SK-N-SH (cell line): ENCODE data around the gene PTPRG. TPM values are rescaled to one million over a fixed set of nuclear protein-coding genes. Genes with fewer than 3 reads are reported as not detected.

Experiments
- CTCF ChIA-PET: fragments of 300-600, 350-600 bp; formaldehyde crosslinking; extraction: SDS; loops from one replicate; lab custom pipeline; 2021; lab: Yijun Ruan, JAX
- POLR2A ChIA-PET: fragments of 350-600 bp; sonication (Branson Sonifier 250); formaldehyde crosslinking; extraction: SDS; loops from one replicate; lab custom pipeline; 2020; ENCODE audit warnings: antibody characterized with exemption, inconsistent platforms; lab: Yijun Ruan, JAX
- DNase-seq: peaks from one replicate; pipeline ENCODE4 v3.0.0; 2012
- H2AFZ ChIP-seq: fragments of 200-600 bp; sonication (generic); 2 replicates; pipeline ENCODE4 v1.8.1; 2016; ENCODE audit warnings: antibody characterized with exemption, mild to moderate bottlenecking, low read depth
- H3F3A ChIP-seq: fragments of 200-600 bp; sonication (generic); replicated peaks from 2 replicates; pipeline ENCODE3; 2016; ENCODE audit warnings: antibody characterized with exemption, mild to moderate bottlenecking; ENCODE audit not compliant: insufficient read depth
- H3K27ac ChIP-seq, 2 experiments: fragments of 200-500 bp in 1 of 2; fragments of 200-600 bp in 1 of 2; sonication (Bioruptor generic) in 1 of 2; sonication (generic), shearing (Covaris generic) in 1 of 2; 2 replicates each; pipeline versions ENCODE4 v1.5.1 to v1.6.1; 2014 to 2016; ENCODE audit warnings: low read depth in 2 of 2, inconsistent platforms in 1 of 2, low read length in 1 of 2, mild to moderate bottlenecking in 1 of 2, mixed read lengths in 1 of 2
- H3K27me3 ChIP-seq: fragments of 200-600 bp; sonication (generic), shearing (Covaris generic); 2 replicates; pipeline ENCODE4 v1.6.1; 2016; ENCODE audit warnings: mixed run types; ENCODE audit not compliant: insufficient read depth
- H3K36me3 ChIP-seq, 2 experiments: fragments of 200-500 bp in 1 of 2; fragments of 200-600 bp in 1 of 2; sonication (Bioruptor generic) in 1 of 2; sonication (generic) in 1 of 2; replicated peaks in 1 of 2; 2 replicates each; pipeline versions ENCODE3 to v1.5.1; 2014 to 2016; ENCODE audit warnings: low read length in 1 of 2, mild to moderate bottlenecking in 1 of 2; ENCODE audit not compliant: insufficient read depth in 2 of 2, control insufficient read depth in 1 of 2
- H3K4me1 ChIP-seq, 2 experiments: fragments of 200-500 bp in 1 of 2; fragments of 200-600 bp in 1 of 2; sonication (Bioruptor generic) in 1 of 2; sonication (generic), shearing (Covaris generic) in 1 of 2; 2 replicates each; pipeline versions ENCODE4 v1.5.1 to v1.6.1; 2014 to 2016; ENCODE audit warnings: low read depth in 1 of 2, low read length in 1 of 2, mixed run types in 1 of 2; ENCODE audit not compliant: insufficient read depth in 2 of 2, control insufficient read depth in 1 of 2
- H3K4me2 ChIP-seq: fragments of 200-600 bp; sonication (generic), shearing (Covaris generic); 2 replicates; pipeline ENCODE4 v1.6.1; 2017; ENCODE audit warnings: mixed run types
- H3K4me3 ChIP-seq, 2 experiments: fragments of 200-500 bp in 1 of 2; fragments of 200-600 bp in 1 of 2; sonication (Bioruptor generic) in 1 of 2; sonication (generic), shearing (Covaris generic) in 1 of 2; 2 replicates each; pipeline versions ENCODE4 v1.5.1 to v1.8.1; 2014 to 2016; ENCODE audit warnings: low read depth in 2 of 2, inconsistent platforms in 1 of 2, low read length in 1 of 2, mild to moderate bottlenecking in 1 of 2, mixed read lengths in 1 of 2, moderate library complexity in 1 of 2
- H3K79me2 ChIP-seq: fragments of 200-600 bp; sonication (generic); 2 replicates; pipeline ENCODE4 v1.8.1; 2017; ENCODE audit warnings: mild to moderate bottlenecking; ENCODE audit not compliant: insufficient read depth
- H3K9ac ChIP-seq: fragments of 200-600 bp; sonication (generic); 2 replicates; pipeline ENCODE4 v1.6.1; 2017; ENCODE audit warnings: mixed run types
- H3K9me2 ChIP-seq: fragments of 200-600 bp; sonication (generic); 2 replicates; pipeline ENCODE4 v1.6.1; 2017; ENCODE audit warnings: mixed run types
- H3K9me3 ChIP-seq: fragments of 200-600 bp; sonication (generic); 2 replicates; pipeline ENCODE4 v1.6.1; 2017; ENCODE audit warnings: mixed run types, mild to moderate bottlenecking, moderate library complexity
- H4K20me1 ChIP-seq: fragments of 200-600 bp; sonication (generic); 2 replicates; pipeline ENCODE4 v1.6.1; 2017; ENCODE audit warnings: mild to moderate bottlenecking, mixed run types; ENCODE audit not compliant: insufficient read depth
- ELF1 ChIP-seq: IDR thresholded peaks from 2 replicates; pipeline ENCODE4 v1.4.0; 2012
- SMC3 ChIP-seq: IDR thresholded peaks from 2 replicates; pipeline ENCODE4 v1.6.1; 2012; ENCODE audit warnings: low read depth, low read length, improper control_type of control experiment
- WGBS: methylation state at CpG from one replicate; pipeline ENCODE4 v1.1.6; 2017; ENCODE audit warnings: low lambda C conversion rate; 5-methylcytosine and 5-hydroxymethylcytosine counted together
- polyA plus RNA-seq, 3 experiments: library from polyadenylated mRNA; depleted of rRNA; stranded (reverse); fragments of >200 nt; gene quantifications; 2 replicates each; pipeline ENCODE4 v1.2.3, GENCODE V29; 2012
- TF ChIP-seq, protein P1 (sequence below): fragments of 150-350 bp; IDR thresholded peaks from 2 replicates; pipeline ENCODE4 v1.6.1; 2016; ENCODE audit warnings: mild to moderate bottlenecking, low read depth, low read length
- TF ChIP-seq, protein P2 (sequence below): IDR thresholded peaks from 2 replicates; pipeline ENCODE4 v1.6.1; 2012; ENCODE audit warnings: mild to moderate bottlenecking, low read depth, low read length, moderate library complexity
- TF ChIP-seq, protein P3 (sequence below): IDR thresholded peaks from 2 replicates; pipeline ENCODE4 v1.4.0; 2012; ENCODE audit warnings: low read depth, borderline replicate concordance
- TF ChIP-seq, protein P4 (sequence below): fragments of 150-350 bp; IDR thresholded peaks from 2 replicates; pipeline ENCODE4 v1.6.1; 2017; ENCODE audit warnings: antibody characterized with exemption, low read length, low read depth, borderline replicate concordance

PTPRG gene
- polyA plus RNA-seq, 1 of the 3 experiments (the other 2 are of a cell fraction): 14.1 TPM

DNA sequence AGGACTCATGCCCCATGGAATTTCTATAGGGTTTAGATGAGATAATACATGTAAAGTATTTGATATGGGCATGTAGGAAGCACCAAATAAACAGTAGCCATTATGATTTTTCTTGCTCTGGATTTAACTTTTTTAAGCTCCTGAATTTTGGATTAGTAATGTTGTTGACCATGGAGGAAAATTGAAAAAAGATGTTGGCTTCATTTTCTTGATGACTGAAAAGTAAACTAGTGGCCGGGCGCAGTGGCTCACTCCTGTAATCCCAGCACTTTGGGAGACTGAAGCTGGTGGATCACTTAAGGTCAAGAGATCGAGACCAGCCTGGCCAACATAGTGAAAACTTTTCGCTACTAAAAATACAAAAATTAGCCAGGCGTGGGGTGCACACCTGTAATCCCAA, 120.3 kb downstream of the PTPRG start:
- 93% methylated on average over 5 of the region's 5 CpGs for WGBS
- H4K20me1 ChIP-seq: peaks cover 15% of the 10 kb centered on the region; the same call in 1 of the 2 replicates
- CTCF ChIA-PET: interaction anchor here (2.2 kb wide), 1 partner anchor 15 kb away, joined by 5 read pairs; no protein-coding TSS in a partner anchor

More for the DNA sequence above, 120.3 kb downstream of the PTPRG start:
- no peaks in the 10 kb centered on the region for H3K27me3 ChIP-seq
- no peak overlapping the region for H2AFZ ChIP-seq
- H3K9me3 ChIP-seq: no peaks in the 10 kb centered on the region
- no peaks in the 10 kb centered on the region for H3K9me2 ChIP-seq
- POLR2A ChIA-PET: no interaction called here
- peaks cover 20% of the 10 kb centered on the region for H3K79me2 ChIP-seq
- DNase-seq: no peak
- H3K36me3 ChIP-seq: no peaks in the 10 kb centered on the region
- H3K9ac ChIP-seq: no peak overlapping the region
- TF ChIP-seq, protein P1, sequence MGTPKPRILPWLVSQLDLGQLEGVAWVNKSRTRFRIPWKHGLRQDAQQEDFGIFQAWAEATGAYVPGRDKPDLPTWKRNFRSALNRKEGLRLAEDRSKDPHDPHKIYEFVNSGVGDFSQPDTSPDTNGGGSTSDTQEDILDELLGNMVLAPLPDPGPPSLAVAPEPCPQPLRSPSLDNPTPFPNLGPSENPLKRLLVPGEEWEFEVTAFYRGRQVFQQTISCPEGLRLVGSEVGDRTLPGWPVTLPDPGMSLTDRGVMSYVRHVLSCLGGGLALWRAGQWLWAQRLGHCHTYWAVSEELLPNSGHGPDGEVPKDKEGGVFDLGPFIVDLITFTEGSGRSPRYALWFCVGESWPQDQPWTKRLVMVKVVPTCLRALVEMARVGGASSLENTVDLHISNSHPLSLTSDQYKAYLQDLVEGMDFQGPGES: no peak
- TF ChIP-seq SMC3 (no peak), ELF1 (no peak)
- TF ChIP-seq, protein P2, sequence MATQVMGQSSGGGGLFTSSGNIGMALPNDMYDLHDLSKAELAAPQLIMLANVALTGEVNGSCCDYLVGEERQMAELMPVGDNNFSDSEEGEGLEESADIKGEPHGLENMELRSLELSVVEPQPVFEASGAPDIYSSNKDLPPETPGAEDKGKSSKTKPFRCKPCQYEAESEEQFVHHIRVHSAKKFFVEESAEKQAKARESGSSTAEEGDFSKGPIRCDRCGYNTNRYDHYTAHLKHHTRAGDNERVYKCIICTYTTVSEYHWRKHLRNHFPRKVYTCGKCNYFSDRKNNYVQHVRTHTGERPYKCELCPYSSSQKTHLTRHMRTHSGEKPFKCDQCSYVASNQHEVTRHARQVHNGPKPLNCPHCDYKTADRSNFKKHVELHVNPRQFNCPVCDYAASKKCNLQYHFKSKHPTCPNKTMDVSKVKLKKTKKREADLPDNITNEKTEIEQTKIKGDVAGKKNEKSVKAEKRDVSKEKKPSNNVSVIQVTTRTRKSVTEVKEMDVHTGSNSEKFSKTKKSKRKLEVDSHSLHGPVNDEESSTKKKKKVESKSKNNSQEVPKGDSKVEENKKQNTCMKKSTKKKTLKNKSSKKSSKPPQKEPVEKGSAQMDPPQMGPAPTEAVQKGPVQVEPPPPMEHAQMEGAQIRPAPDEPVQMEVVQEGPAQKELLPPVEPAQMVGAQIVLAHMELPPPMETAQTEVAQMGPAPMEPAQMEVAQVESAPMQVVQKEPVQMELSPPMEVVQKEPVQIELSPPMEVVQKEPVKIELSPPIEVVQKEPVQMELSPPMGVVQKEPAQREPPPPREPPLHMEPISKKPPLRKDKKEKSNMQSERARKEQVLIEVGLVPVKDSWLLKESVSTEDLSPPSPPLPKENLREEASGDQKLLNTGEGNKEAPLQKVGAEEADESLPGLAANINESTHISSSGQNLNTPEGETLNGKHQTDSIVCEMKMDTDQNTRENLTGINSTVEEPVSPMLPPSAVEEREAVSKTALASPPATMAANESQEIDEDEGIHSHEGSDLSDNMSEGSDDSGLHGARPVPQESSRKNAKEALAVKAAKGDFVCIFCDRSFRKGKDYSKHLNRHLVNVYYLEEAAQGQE: no peak
- TF ChIP-seq, protein P3, sequence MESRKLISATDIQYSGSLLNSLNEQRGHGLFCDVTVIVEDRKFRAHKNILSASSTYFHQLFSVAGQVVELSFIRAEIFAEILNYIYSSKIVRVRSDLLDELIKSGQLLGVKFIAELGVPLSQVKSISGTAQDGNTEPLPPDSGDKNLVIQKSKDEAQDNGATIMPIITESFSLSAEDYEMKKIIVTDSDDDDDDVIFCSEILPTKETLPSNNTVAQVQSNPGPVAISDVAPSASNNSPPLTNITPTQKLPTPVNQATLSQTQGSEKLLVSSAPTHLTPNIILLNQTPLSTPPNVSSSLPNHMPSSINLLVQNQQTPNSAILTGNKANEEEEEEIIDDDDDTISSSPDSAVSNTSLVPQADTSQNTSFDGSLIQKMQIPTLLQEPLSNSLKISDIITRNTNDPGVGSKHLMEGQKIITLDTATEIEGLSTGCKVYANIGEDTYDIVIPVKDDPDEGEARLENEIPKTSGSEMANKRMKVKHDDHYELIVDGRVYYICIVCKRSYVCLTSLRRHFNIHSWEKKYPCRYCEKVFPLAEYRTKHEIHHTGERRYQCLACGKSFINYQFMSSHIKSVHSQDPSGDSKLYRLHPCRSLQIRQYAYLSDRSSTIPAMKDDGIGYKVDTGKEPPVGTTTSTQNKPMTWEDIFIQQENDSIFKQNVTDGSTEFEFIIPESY: no peak
- TF ChIP-seq, protein P4, sequence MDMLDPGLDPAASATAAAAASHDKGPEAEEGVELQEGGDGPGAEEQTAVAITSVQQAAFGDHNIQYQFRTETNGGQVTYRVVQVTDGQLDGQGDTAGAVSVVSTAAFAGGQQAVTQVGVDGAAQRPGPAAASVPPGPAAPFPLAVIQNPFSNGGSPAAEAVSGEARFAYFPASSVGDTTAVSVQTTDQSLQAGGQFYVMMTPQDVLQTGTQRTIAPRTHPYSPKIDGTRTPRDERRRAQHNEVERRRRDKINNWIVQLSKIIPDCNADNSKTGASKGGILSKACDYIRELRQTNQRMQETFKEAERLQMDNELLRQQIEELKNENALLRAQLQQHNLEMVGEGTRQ: no peak
- no peak overlapping the region for H3K4me2 ChIP-seq
- H3K4me1 ChIP-seq: peaks cover 0 to 7% of the 10 kb centered on the region in 2 experiments; a peak in 2 of 4 replicates
- H3K4me3 ChIP-seq: no peak overlapping the region
- H3F3A ChIP-seq: no peaks in the 10 kb centered on the region
- no peak overlapping the region for H3K27ac ChIP-seq
